HepG2 (cell line): ENCODE data around the gene SLC28A1. TPM values are rescaled to one million over a fixed set of nuclear protein-coding genes. Genes with fewer than 3 reads are reported as not detected.
A peak's percentile ranks its signal among the peaks of the same experiment; 100 is the strongest.

Source experiments
- ATAC-seq: fragments of 200-7000 bp; cut with Tn5 transposase; 3 replicates; pipeline ENCODE4 v1.9.1; 2020; ENCODE audit warnings: mild to moderate bottlenecking, moderate library complexity
- BruUV-seq: library from RNA; stranded (reverse); fragments of 400-500 nt; replicated peaks from 2 replicates; lab custom pipeline; 2021; lab: Mats Ljungman, UMichigan
- CTCF ChIA-PET: fragments of 300-600 bp; formaldehyde crosslinking; extraction: SDS; loops from one replicate; lab custom pipeline; 2021; ENCODE audit warnings: low total read pairs, inconsistent platforms, low intra/inter-chr PET ratio; lab: Yijun Ruan, JAX
- POLR2A ChIA-PET: fragments of 350-600 bp; sonication (Branson Sonifier 250); formaldehyde crosslinking; loops from one replicate; lab custom pipeline; 2020; ENCODE audit warnings: antibody characterized with exemption, inconsistent platforms; lab: Yijun Ruan, JAX
- DNase-seq: peaks from one replicate; pipeline ENCODE4 v3.0.0-alpha.2; 2015; ENCODE audit warnings: low spot score
- FAIRE-seq: peaks from 3 replicates; lab custom pipeline; 2011; peaks lifted over from hg19 to GRCh38; lab: Jason Lieb, UNC
- H2AFZ ChIP-seq: one replicate; pipeline ENCODE4 v1.6.1; 2011; ENCODE audit warnings: low read length, inconsistent platforms
- H3K27ac ChIP-seq: fragments of 300-600 bp; 3 replicates; pipeline ENCODE4 v1.8.0; 2011; ENCODE audit warnings: mixed run types, mild to moderate bottlenecking, mixed read lengths, low read length, inconsistent platforms; ENCODE audit not compliant: insufficient read depth; ENCODE audit errors: extremely low read length
- H3K27me3 ChIP-seq, 2 experiments: fragments of 200-600 bp in 1 of 2; 2 replicates in 1 of 2; 3 replicates in 1 of 2; pipeline versions ENCODE4 v1.6.0 to v1.8.0; 2011; ENCODE audit warnings: low read length in 2 of 2, mild to moderate bottlenecking in 2 of 2, moderate library complexity in 2 of 2, inconsistent platforms in 1 of 2; ENCODE audit not compliant: insufficient read depth in 2 of 2, control insufficient read depth in 1 of 2
- H3K36me3 ChIP-seq, 2 experiments: fragments of 200-600 bp in 1 of 2; replicated peaks in 1 of 2; 2 replicates in 1 of 2; 3 replicates in 1 of 2; pipeline versions ENCODE4 v1.5.1 to v1.8.0; 2011; ENCODE audit warnings: low read length in 2 of 2, inconsistent platforms in 1 of 2; ENCODE audit not compliant: insufficient read depth in 2 of 2, control insufficient read depth in 1 of 2
- H3K4me1 ChIP-seq: 2 replicates; pipeline ENCODE4 v1.5.1; 2012; ENCODE audit warnings: low read length, inconsistent platforms; ENCODE audit not compliant: insufficient read depth
- H3K4me2 ChIP-seq: 2 replicates; pipeline ENCODE4 v1.6.0; 2011; ENCODE audit warnings: low read depth, low read length, inconsistent platforms
- H3K4me3 ChIP-seq, 3 experiments: fragments of 200-600 bp in 1 of 3; sonication (generic), shearing (Covaris generic) in 1 of 3; replicated peaks in 1 of 3; 2 replicates each; pipeline ENCODE4 v1.5.1; 2011 to 2016; ENCODE audit warnings: low read length in 3 of 3, inconsistent platforms in 2 of 3, low read depth in 2 of 3, mild to moderate bottlenecking in 2 of 3, control low read depth in 1 of 3, mixed read lengths in 1 of 3; ENCODE audit not compliant: insufficient read depth in 1 of 3
- H3K79me2 ChIP-seq: one replicate; pipeline ENCODE4 v1.6.1; 2011; ENCODE audit warnings: low read length, inconsistent platforms; ENCODE audit not compliant: insufficient read depth
- H3K9ac ChIP-seq: 2 replicates; pipeline ENCODE4 v1.6.0; 2011; ENCODE audit warnings: mild to moderate bottlenecking, low read depth, low read length, inconsistent platforms; ENCODE audit not compliant: insufficient read depth
- H3K9me3 ChIP-seq: 2 replicates; pipeline ENCODE4 v1.5.1; 2012; ENCODE audit warnings: mild to moderate bottlenecking, low read length
- H4K20me1 ChIP-seq: 2 replicates; pipeline ENCODE4 v1.6.0; 2011; ENCODE audit warnings: inconsistent platforms, mild to moderate bottlenecking, low read length, moderate library complexity; ENCODE audit not compliant: insufficient read depth
- CEBPG ChIP-seq: IDR thresholded peaks from 2 replicates; pipeline ENCODE4 v1.6.1; 2016
- NCOR1 ChIP-seq: fragments of 200-600 bp; sonication (generic); IDR thresholded peaks from 2 replicates; pipeline ENCODE4 v1.7.0; 2017; ENCODE audit warnings: antibody characterized with exemption, low read length, borderline replicate concordance
- SMAD9 ChIP-seq: sonication (generic); formaldehyde crosslinking; IDR thresholded peaks from 2 replicates; pipeline ENCODE4 v1.5.1; 2020; ENCODE audit warnings: mild to moderate bottlenecking, missing genetic modification reagents
- UBTF ChIP-seq: sonication (generic); formaldehyde crosslinking; IDR thresholded peaks from 2 replicates; pipeline ENCODE4 v1.4.0; 2020; ENCODE audit warnings: mild to moderate bottlenecking, missing genetic modification reagents
- ZNF317 ChIP-seq: sonication (generic); formaldehyde crosslinking; IDR thresholded peaks from 2 replicates; pipeline ENCODE4 v1.5.0; 2020; ENCODE audit warnings: mild to moderate bottlenecking, missing genetic modification reagents
- ZNF446 ChIP-seq: sonication (generic); formaldehyde crosslinking; IDR thresholded peaks from 2 replicates; pipeline ENCODE4 v1.5.0; 2020; ENCODE audit warnings: mild to moderate bottlenecking, missing genetic modification reagents
- ZSCAN12 ChIP-seq: sonication (generic); formaldehyde crosslinking; IDR thresholded peaks from 2 replicates; pipeline ENCODE4 v1.9.0; 2021; ENCODE audit warnings: mild to moderate bottlenecking, missing genetic modification reagents
- WGBS: methylation state at CpG from one replicate; pipeline ENCODE4 v1.1.6; 2017; ENCODE audit warnings: low lambda C conversion rate; 5-methylcytosine and 5-hydroxymethylcytosine counted together
- in situ Hi-C: cut with HindIII; loops from 2 replicates; pipeline ENCODE4 v1.10.0; 2017; ENCODE audit warnings: low pct_unique_long_range_greater_than_20kb; ENCODE audit not compliant: extremely low pct_ligation_motif_present
- intact Hi-C: fragments of 100-400 bp; cut with micrococcal nuclease; formaldehyde crosslinking; loops from one replicate; pipeline ENCODE4 v1.10.0; 2022; ENCODE audit not compliant: unreplicated experiment
- polyA plus RNA-seq, 8 experiments: library from polyadenylated mRNA; depleted of rRNA in 3 of 8; stranded (reverse) in 7 of 8; unstranded in 1 of 8; fragments of >200 nt; fragmentation: Illumina TruSeq in 4 of 8; extraction: Trizol in 4 of 8; gene quantifications; 2 replicates each; pipeline versions ENCODE4 v1.2.1 to v1.2.3, GENCODE V29; 2011 to 2016; ENCODE audit warnings: low read depth in 4 of 8, missing spikeins in 1 of 8, mixed read lengths in 1 of 8; ENCODE audit not compliant: insufficient read depth in 1 of 8
- total RNA-seq, 5 experiments: library from RNA; depleted of rRNA; stranded (reverse); fragments of >200 nt; fragmentation: Illumina TruSeq; extraction: Trizol; gene quantifications; 2 replicates each; pipeline ENCODE4 v1.2.3, GENCODE V29; 2016; ENCODE audit warnings: low read depth in 1 of 5
- TF ChIP-seq, protein P1 (sequence below): sonication (generic); formaldehyde crosslinking; IDR thresholded peaks from 2 replicates; pipeline ENCODE4 v1.4.0; 2020; ENCODE audit warnings: mild to moderate bottlenecking, missing genetic modification reagents, borderline replicate concordance

The SLC28A1 gene
- total and polyA plus RNA-seq, 2 of the 13 experiments (the other 11 are each of a cell fraction or from before 2014, with no cell fraction given), result 0.31 to 5.8 TPM

- no peak for TF ChIP-seq ZSCAN12 (CRISPR knock-in tag)
- peak; percentile 97 for TF ChIP-seq ZNF317 (CRISPR knock-in tag)
- DNase-seq (no peak), ATAC-seq (no peak), FAIRE-seq (no peak)
- Histone ChIP-seq H3K4me1 (peaks cover 29% of the 10 kb centered on the region), H3K36me3 (no peaks in the 10 kb centered on the region), H3K4me2 (no peak overlapping the region), H4K20me1 (no peaks in the 10 kb centered on the region), H2AFZ (no peak overlapping the region), H3K9ac (no peak overlapping the region), H3K79me2 (no peaks in the 10 kb centered on the region), H3K4me3 (no peak overlapping the region), H3K27ac (no peak overlapping the region), H3K9me3 (peaks cover 7% of the 10 kb centered on the region; the same call in 1 of the 2 replicates), H3K27me3 (0 out of 5 replicates have a peak, but pooled peaks cover 0 to under 1% of the 10 kb centered on the region in 2 experiments)
- intact Hi-C loops, result no loop called here
- ChIA-PET POLR2A (no interaction called here), CTCF (no interaction called here)
- no TSS peak for BruUV-seq
- in situ Hi-C loops, result loop anchor here (25.0 kb wide), 1 partner anchor 315 kb away; no protein-coding TSS in a partner anchor
These were observed 37.1 kb upstream of the SLC28A1 start for GRCh38 chr15:84847382-84847781.

DNA sequence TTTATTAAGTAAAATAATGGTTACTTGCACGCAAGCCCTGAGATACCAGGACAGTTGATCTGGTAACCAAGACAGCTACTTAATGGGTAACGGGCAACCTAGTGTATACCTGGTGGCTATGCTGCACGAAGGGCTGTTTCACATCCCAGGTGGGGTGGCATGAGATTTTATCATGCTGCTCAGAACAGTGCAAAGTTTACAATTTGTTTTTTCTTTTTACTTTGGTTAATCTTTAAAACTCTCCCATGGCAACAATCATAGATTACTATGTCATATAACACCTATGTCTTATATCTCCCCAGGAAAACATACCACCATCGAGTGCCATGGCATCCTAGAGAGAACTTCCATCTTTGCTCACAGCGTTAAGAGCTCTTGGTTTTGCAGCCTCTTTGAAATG, 32.2 kb upstream of the SLC28A1 start:
- FAIRE-seq, result no peak
- Histone ChIP-seq H2AFZ (no peak overlapping the region), H3K4me3 (no peak overlapping the region), H3K79me2 (no peaks in the 10 kb centered on the region), H3K4me1 (peaks cover 11% of the 10 kb centered on the region), H4K20me1 (no peaks in the 10 kb centered on the region), H3K27me3 (peaks cover 5 to 14% of the 10 kb centered on the region in 2 experiments; a peak in 3 of 5 replicates), H3K9ac (no peak overlapping the region), H3K4me2 (no peak overlapping the region), H3K27ac (no peak overlapping the region), H3K9me3 (peaks cover 2% of the 10 kb centered on the region; the same call in 1 of the 2 replicates), H3K36me3 (no peaks in the 10 kb centered on the region)
- no peak for ATAC-seq
- POLR2A ChIA-PET, result no interaction called here
- in situ Hi-C loops, result no loop called here
- intact Hi-C loops, result no loop called here
- no TSS peak for BruUV-seq
- TF ChIP-seq ZNF446 (CRISPR knock-in tag) (no peak), SMAD9 (CRISPR knock-in tag) (no peak), CEBPG (CRISPR knock-in tag) (no peak), UBTF (CRISPR knock-in tag) (no peak), NCOR1 (no peak)
- TF ChIP-seq, protein P1, sequence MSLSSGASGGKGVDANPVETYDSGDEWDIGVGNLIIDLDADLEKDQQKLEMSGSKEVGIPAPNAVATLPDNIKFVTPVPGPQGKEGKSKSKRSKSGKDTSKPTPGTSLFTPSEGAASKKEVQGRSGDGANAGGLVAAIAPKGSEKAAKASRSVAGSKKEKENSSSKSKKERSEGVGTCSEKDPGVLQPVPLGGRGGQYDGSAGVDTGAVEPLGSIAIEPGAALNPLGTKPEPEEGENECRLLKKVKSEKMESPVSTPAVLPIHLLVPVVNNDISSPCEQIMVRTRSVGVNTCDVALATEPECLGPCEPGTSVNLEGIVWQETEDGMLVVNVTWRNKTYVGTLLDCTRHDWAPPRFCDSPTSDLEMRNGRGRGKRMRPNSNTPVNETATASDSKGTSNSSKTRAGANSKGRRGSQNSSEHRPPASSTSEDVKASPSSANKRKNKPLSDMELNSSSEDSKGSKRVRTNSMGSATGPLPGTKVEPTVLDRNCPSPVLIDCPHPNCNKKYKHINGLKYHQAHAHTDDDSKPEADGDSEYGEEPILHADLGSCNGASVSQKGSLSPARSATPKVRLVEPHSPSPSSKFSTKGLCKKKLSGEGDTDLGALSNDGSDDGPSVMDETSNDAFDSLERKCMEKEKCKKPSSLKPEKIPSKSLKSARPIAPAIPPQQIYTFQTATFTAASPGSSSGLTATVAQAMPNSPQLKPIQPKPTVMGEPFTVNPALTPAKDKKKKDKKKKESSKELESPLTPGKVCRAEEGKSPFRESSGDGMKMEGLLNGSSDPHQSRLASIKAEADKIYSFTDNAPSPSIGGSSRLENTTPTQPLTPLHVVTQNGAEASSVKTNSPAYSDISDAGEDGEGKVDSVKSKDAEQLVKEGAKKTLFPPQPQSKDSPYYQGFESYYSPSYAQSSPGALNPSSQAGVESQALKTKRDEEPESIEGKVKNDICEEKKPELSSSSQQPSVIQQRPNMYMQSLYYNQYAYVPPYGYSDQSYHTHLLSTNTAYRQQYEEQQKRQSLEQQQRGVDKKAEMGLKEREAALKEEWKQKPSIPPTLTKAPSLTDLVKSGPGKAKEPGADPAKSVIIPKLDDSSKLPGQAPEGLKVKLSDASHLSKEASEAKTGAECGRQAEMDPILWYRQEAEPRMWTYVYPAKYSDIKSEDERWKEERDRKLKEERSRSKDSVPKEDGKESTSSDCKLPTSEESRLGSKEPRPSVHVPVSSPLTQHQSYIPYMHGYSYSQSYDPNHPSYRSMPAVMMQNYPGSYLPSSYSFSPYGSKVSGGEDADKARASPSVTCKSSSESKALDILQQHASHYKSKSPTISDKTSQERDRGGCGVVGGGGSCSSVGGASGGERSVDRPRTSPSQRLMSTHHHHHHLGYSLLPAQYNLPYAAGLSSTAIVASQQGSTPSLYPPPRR (CRISPR knock-in tag), result no peak
- no peak for DNase-seq
- 55% methylated on average over 5 of the region's 5 CpGs for WGBS
- CTCF ChIA-PET, result no interaction called here
